ENCODE measurements around the gene ALKBH3. TPM values are rescaled to one million over a fixed set of nuclear protein-coding genes. Genes with fewer than 3 reads are reported as not detected.

Gene ALKBH3
- total and polyA plus RNA-seq, 11 donors = 13.1 to 24.7 (median 20.5) TPM

DNA sequence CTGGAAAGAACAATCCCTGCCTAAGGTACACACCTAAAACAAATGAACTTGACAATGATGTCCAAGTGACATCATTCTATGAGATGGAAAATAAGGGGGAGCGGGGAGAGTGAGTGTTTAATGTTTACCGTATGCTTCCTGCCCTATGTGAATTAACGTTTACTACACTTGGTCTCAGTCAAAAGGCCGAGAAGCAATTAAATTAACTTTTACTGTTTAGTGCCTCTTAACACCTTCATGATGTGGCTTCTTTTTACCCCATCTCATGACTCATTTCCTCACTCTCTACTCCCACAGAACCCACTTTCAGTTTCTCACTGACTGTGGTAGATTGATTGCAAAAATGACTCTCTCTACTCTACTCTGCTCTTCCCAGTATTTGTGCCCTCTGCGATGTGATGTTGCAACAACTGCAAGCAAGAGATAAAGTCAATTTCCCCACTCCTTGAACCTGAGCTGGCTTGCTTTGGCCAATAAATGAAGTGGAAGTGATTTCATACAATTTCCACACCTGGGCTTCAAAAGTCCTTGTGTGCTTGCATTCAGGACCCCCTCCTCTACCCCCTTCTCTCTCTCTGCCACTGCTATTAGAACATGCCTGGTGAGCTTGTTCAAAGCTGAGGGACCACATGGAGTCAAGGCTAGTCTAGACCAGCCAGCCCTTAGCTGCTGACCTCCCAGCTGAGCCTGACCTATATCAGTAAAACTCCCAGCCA, 11.6 kb upstream of the ALKBH3 start:
- Histone ChIP-seq H3K9me3 (no peaks in the 10 kb centered on the region), H3K4me3 (no peak overlapping the region), H3K27me3 (peaks cover 0 to 31% (median 0%) of the 10 kb centered on the region in 9 donors), H3K27ac (peak overlapping the region in 1 of 12 donors; percentile 54), H3K36me3 (no peaks in the 10 kb centered on the region), H3K4me1 (peaks cover 0 to 17% (median 0%) of the 10 kb centered on the region in 12 donors)
- ATAC-seq (no peak), DNase-seq (no peak)
- intact Hi-C loops (cut with DNase I) = no loop called here
- WGBS, 4 donors = 46 to 72% (median 54%) methylated on average over 5 of the region's 5 CpGs
- TF ChIP-seq, protein P1, sequence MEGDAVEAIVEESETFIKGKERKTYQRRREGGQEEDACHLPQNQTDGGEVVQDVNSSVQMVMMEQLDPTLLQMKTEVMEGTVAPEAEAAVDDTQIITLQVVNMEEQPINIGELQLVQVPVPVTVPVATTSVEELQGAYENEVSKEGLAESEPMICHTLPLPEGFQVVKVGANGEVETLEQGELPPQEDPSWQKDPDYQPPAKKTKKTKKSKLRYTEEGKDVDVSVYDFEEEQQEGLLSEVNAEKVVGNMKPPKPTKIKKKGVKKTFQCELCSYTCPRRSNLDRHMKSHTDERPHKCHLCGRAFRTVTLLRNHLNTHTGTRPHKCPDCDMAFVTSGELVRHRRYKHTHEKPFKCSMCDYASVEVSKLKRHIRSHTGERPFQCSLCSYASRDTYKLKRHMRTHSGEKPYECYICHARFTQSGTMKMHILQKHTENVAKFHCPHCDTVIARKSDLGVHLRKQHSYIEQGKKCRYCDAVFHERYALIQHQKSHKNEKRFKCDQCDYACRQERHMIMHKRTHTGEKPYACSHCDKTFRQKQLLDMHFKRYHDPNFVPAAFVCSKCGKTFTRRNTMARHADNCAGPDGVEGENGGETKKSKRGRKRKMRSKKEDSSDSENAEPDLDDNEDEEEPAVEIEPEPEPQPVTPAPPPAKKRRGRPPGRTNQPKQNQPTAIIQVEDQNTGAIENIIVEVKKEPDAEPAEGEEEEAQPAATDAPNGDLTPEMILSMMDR (IDR thresholded peaks at IDR 0.05) = no peak
- TF ChIP-seq POLR2A (IDR thresholded peaks at IDR 0.05) = no peak

DNA sequence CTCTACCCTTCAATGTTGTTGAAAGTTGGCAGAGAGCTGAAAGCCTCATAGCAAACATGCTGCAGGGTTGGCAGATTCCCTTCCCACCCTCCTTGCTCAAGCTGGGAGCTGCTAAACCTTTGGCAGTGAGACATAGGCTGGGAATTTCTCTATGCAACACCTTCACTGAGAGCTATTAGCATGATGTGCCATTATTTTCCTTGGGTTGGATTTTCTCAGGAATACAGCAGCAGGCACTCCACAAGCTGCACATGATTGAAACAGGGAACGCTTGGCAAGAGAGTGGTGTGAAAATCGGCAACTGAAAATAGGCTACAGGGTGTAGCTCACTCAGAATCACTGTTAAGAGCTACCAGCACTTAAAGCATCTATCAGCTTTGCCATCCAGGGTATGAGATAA, 9.6 kb upstream of the ALKBH3 start:
- no peaks in the 10 kb centered on the region for H3K36me3 ChIP-seq
- no peak overlapping the region for H3K4me3 ChIP-seq
- 55 to 77% (median 68%) methylated on average over 2 of the region's 2 CpGs for WGBS, 4 donors
- ATAC-seq (no peak), DNase-seq (no peak)
- TF ChIP-seq POLR2A (IDR thresholded peaks at IDR 0.05) = no peak
- TF ChIP-seq, protein P1 (IDR thresholded peaks at IDR 0.05) = no peak
- no peaks in the 10 kb centered on the region for H3K9me3 ChIP-seq
- intact Hi-C loops (cut with DNase I) = no loop called here
- no peak overlapping the region for H3K27ac ChIP-seq
- peaks cover 0 to 43% (median under 1%) of the 10 kb centered on the region in 9 donors for H3K27me3 ChIP-seq
- peaks cover 0 to 17% (median 0%) of the 10 kb centered on the region in 12 donors for H3K4me1 ChIP-seq

DNA sequence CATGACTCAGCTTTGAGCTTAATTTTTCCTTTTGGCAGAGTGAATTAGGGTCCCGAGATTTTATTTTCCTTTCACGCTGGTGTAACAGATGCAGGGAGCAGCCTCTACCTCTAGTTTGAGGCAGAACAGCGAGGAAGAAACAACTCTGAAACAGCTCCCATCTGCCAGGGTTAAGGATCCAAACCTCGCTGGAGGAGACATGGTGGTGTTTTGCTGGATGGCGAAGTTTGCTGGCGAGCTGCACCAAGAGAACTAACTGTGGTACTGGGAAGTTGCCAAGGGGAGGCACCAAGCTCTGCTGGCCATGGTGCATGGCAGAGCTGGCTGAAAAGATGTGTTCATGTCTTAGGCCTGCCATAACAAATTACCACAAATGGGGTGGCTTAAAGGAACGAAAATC, 7.6 kb upstream of the ALKBH3 start:
- Histone ChIP-seq H3K36me3 (no peaks in the 10 kb centered on the region), H3K9me3 (no peaks in the 10 kb centered on the region), H3K27ac (no peak overlapping the region), H3K4me3 (no peak overlapping the region), H3K4me1 (peaks cover 0 to 17% (median 0%) of the 10 kb centered on the region in 12 donors), H3K27me3 (peaks cover 0 to 61% (median 5%) of the 10 kb centered on the region in 9 donors)
- DNase-seq = no peak
- 75 to 79% (median 77%) methylated on average over 7 of the region's 7 CpGs for WGBS, 4 donors
- TF ChIP-seq, protein P1 (IDR thresholded peaks at IDR 0.05) = no peak
- TF ChIP-seq POLR2A (IDR thresholded peaks at IDR 0.05) = no peak
- intact Hi-C loops (cut with DNase I) = no loop called here
- ATAC-seq = no peak

DNA sequence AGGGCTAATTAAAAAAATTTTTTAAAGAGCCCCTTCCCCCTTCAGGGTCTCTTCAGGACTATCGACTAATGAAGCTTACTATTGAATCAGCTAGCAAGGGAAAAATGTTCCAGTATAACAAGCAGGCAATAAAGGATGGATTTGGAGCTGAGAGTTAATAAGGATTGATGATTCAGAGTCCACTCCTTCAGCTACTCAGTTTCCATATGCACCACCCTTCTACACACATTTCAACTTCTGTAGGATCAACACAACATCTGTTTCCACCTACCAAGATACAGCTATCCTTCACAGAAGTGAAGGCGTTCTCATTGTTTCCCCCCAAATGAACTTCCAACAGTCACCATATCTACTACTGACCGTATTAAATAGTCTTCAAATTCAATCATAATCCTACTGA, 6.6 kb upstream of the ALKBH3 start:
- DNase-seq (no peak), ATAC-seq (no peak)
- Histone ChIP-seq H3K36me3 (no peaks in the 10 kb centered on the region), H3K27me3 (peaks cover 0 to 62% (median 5%) of the 10 kb centered on the region in 9 donors), H3K4me3 (no peak overlapping the region), H3K4me1 (peaks cover 0 to 9% (median 0%) of the 10 kb centered on the region in 12 donors), H3K27ac (no peak overlapping the region), H3K9me3 (no peaks in the 10 kb centered on the region)
- WGBS, 4 donors = 65 to 77% (median 73%) methylated on average over 3 of the region's 3 CpGs
- intact Hi-C loops (cut with DNase I) = no loop called here
- TF ChIP-seq, protein P1 (IDR thresholded peaks at IDR 0.05) = no peak
- TF ChIP-seq POLR2A (IDR thresholded peaks at IDR 0.05) = no peak

Data from heart left ventricle (tissue), 16 donors.